Loucy (cell line): ENCODE results near the gene MACF1.

Source experiments
- H2AFZ ChIP-seq: fragments of 200-600 bp; sonication (generic); 2 replicates; pipeline ENCODE4 v1.6.0; 2016; ENCODE audit warnings: antibody characterized with exemption, mild to moderate bottlenecking, low read length, moderate library complexity
- H3F3A ChIP-seq: fragments of 200-600 bp; 2 replicates; pipeline ENCODE4 v1.6.0; 2016; ENCODE audit warnings: antibody characterized with exemption, low read depth, mild to moderate bottlenecking
- H3K27me3 ChIP-seq: fragments of 200-600 bp; sonication (generic); 2 replicates; pipeline ENCODE4 v1.6.1; 2014; ENCODE audit warnings: low read length, mild to moderate bottlenecking; ENCODE audit not compliant: insufficient read depth, poor library complexity, severe bottlenecking
- H3K36me3 ChIP-seq: fragments of 200-600 bp; sonication (generic); 2 replicates; pipeline ENCODE4 v1.6.1; 2016; ENCODE audit warnings: low read length; ENCODE audit not compliant: insufficient read depth
- H3K4me1 ChIP-seq: fragments of 200-600 bp; sonication (generic); 2 replicates; pipeline ENCODE4 v1.5.1; 2014; ENCODE audit warnings: low read length, mild to moderate bottlenecking; ENCODE audit not compliant: insufficient read depth, poor library complexity, severe bottlenecking
- H3K4me2 ChIP-seq: fragments of 200-600 bp; sonication (generic); 2 replicates; pipeline ENCODE4 v1.6.0; 2014; ENCODE audit warnings: antibody characterized with exemption, low read length, low read depth, mild to moderate bottlenecking; ENCODE audit not compliant: poor library complexity, severe bottlenecking
- H3K4me3 ChIP-seq: fragments of 200-600 bp; sonication (generic); 2 replicates; pipeline ENCODE4 v1.5.1; 2014; ENCODE audit warnings: low read length, mild to moderate bottlenecking, mixed read lengths; ENCODE audit not compliant: poor library complexity, severe bottlenecking
- H3K79me2 ChIP-seq: fragments of 200-600 bp; sonication (generic); 2 replicates; pipeline ENCODE4 v1.6.1; 2014; ENCODE audit warnings: low read length; ENCODE audit not compliant: insufficient read depth
- H3K9ac ChIP-seq: fragments of 200-600 bp; sonication (generic); 2 replicates; pipeline ENCODE4 v1.6.0; 2014; ENCODE audit warnings: mild to moderate bottlenecking, low read depth, low read length, moderate library complexity; ENCODE audit not compliant: poor library complexity, severe bottlenecking
- H3K9me2 ChIP-seq: fragments of 200-600 bp; sonication (generic); replicated peaks from 2 replicates; pipeline ENCODE4 v1.6.1; 2016; ENCODE audit warnings: low read depth, low read length, mixed read lengths
- H3K9me3 ChIP-seq: fragments of 200-600 bp; sonication (generic); 2 replicates; pipeline ENCODE4 v1.6.1; 2014; ENCODE audit warnings: mild to moderate bottlenecking, antibody characterized with exemption, low read length, low read depth; ENCODE audit not compliant: insufficient read depth
- H4K20me1 ChIP-seq: fragments of 200-600 bp; sonication (generic); 2 replicates; pipeline ENCODE4 v1.6.0; 2014; ENCODE audit warnings: antibody characterized with exemption, low read length, mild to moderate bottlenecking; ENCODE audit not compliant: insufficient read depth, poor library complexity, severe bottlenecking
- EZH2phosphoT487 ChIP-seq: fragments of 200-600 bp; IDR thresholded peaks from 2 replicates; pipeline ENCODE4 v1.6.1; 2018; ENCODE audit warnings: antibody characterized with exemption, mild to moderate bottlenecking, moderate library complexity, borderline replicate concordance
- TF ChIP-seq, protein P1 (sequence below): fragments of 200-600 bp; sonication (generic); conservative IDR thresholded peaks from 2 replicates; pipeline ENCODE4 v1.5.1; 2014; ENCODE audit warnings: mild to moderate bottlenecking, antibody characterized with exemption, low read length

The MACF1 gene

GRCh38 chr1:39348278-39348677 is 143.8 kb downstream of the MACF1 start:
- no peaks in the 10 kb centered on the region for H3K27me3 ChIP-seq
- no peaks in the 10 kb centered on the region for H4K20me1 ChIP-seq
- H3K79me2 ChIP-seq, result no peaks in the 10 kb centered on the region
- H2AFZ ChIP-seq, result no peak overlapping the region
- H3K4me2 ChIP-seq, result no peak overlapping the region
- TF ChIP-seq EZH2phosphoT487, result no peak
- TF ChIP-seq, protein P1, sequence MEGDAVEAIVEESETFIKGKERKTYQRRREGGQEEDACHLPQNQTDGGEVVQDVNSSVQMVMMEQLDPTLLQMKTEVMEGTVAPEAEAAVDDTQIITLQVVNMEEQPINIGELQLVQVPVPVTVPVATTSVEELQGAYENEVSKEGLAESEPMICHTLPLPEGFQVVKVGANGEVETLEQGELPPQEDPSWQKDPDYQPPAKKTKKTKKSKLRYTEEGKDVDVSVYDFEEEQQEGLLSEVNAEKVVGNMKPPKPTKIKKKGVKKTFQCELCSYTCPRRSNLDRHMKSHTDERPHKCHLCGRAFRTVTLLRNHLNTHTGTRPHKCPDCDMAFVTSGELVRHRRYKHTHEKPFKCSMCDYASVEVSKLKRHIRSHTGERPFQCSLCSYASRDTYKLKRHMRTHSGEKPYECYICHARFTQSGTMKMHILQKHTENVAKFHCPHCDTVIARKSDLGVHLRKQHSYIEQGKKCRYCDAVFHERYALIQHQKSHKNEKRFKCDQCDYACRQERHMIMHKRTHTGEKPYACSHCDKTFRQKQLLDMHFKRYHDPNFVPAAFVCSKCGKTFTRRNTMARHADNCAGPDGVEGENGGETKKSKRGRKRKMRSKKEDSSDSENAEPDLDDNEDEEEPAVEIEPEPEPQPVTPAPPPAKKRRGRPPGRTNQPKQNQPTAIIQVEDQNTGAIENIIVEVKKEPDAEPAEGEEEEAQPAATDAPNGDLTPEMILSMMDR, result no peak
- H3K9me3 ChIP-seq, result no peaks in the 10 kb centered on the region
- no peak overlapping the region for H3K4me3 ChIP-seq
- H3K4me1 ChIP-seq, result no peaks in the 10 kb centered on the region
- peaks cover 86% of the 10 kb centered on the region for H3K36me3 ChIP-seq
- no peak overlapping the region for H3K9ac ChIP-seq
- H3K9me2 ChIP-seq, result no peaks in the 10 kb centered on the region
- no peaks in the 10 kb centered on the region for H3F3A ChIP-seq

- Histone ChIP-seq H3F3A (no peaks in the 10 kb centered on the region), H2AFZ (no peak overlapping the region), H3K9ac (no peak overlapping the region), H3K4me2 (no peak overlapping the region), H3K9me3 (no peaks in the 10 kb centered on the region), H3K4me1 (no peaks in the 10 kb centered on the region), H3K4me3 (no peak overlapping the region), H3K36me3 (peaks cover 96% of the 10 kb centered on the region), H3K79me2 (no peaks in the 10 kb centered on the region), H3K9me2 (no peaks in the 10 kb centered on the region), H4K20me1 (no peaks in the 10 kb centered on the region), H3K27me3 (no peaks in the 10 kb centered on the region)
- TF ChIP-seq, protein P1, result no peak
- no peak for TF ChIP-seq EZH2phosphoT487
These were observed 148.4 kb downstream of the MACF1 start for GRCh38 chr1:39352881-39353280.

DNA sequence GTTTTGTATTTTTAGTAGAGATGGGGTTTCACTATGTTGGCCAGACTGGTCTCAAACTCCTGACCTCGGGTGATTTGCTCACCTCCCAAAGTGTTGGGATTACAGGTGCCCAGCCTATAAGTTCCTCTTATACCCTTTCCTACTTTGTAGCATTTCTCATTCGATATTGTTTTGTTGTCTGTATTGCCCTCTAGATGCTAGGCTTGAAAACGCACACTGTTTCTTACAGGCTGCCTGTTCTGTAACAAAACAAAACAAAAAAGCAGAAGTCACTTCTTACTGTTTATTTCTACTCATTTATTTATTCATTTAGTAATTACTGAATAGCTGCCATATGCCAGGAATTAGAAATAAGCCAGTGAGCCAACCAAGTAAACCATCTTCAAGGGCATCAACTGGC is 150.1 kb downstream of the MACF1 start:
- Histone ChIP-seq H3K27me3 (no peaks in the 10 kb centered on the region), H3K4me2 (no peak overlapping the region), H3K9me2 (no peaks in the 10 kb centered on the region), H3K79me2 (no peaks in the 10 kb centered on the region), H3K9ac (no peak overlapping the region), H3K9me3 (no peaks in the 10 kb centered on the region), H3K4me1 (no peaks in the 10 kb centered on the region), H2AFZ (no peak overlapping the region), H3F3A (no peaks in the 10 kb centered on the region), H3K36me3 (peaks cover 96% of the 10 kb centered on the region), H4K20me1 (no peaks in the 10 kb centered on the region), H3K4me3 (no peak overlapping the region)
- TF ChIP-seq, protein P1, result no peak
- no peak for TF ChIP-seq EZH2phosphoT487
